Posterior cingulate gyrus (tissue), 11 donors: ENCODE data around the gene FOXB2.
"Not testable (repeated sequence)": the region's sequence is repeated elsewhere in the genome, so short reads cannot be mapped to it uniquely, and the experiment has no call there.

Source experiments
- DNase-seq, 10 donors: peaks; one replicate each; pipeline versions ENCODE4 v3.0.0 to v3.0.0-alpha.2; 2020 to 2021; ENCODE audit warnings: mixed read lengths in 3 of 10
- intact Hi-C: fragments of 100-400 bp; cut with DNase I; formaldehyde crosslinking; loops from one replicate; pipeline ENCODE4 v1.15.1; 2023

The FOXB2 gene

DNA sequence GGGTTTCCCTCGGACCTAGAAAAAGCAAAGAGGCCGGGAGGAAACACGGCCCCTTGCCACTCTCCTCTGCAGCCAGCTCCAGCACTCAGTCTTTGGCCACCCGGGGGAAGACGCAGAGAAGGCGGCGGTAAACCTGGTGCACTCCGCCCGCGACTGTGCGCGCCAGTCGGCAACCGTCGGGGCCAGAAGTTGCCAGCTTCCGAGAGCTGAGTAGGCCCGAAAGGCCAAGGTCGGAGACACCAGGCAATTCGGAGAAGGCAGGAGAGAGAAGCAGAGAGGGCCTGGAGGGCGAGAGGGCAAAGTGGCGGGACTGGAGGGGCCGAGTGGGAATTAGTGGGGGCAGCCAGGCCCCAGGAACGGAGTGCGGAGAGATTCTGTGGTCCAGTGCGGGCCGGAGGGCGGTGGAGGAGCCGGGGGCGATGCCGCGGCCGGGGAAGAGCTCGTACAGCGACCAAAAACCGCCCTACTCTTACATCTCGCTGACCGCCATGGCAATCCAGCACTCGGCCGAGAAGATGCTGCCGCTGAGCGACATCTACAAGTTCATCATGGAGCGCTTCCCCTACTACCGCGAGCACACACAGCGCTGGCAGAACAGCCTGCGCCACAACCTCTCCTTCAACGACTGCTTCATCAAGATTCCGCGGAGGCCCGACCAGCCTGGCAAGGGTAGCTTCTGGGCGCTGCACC lies at the start of gene FOXB2:
FOXB2 (plus strand) TSS at position 420 of the 690 bp plus-strand sequence; CDS start at position 420, 0 bp downstream.
- DNase-seq, result no peak
- intact Hi-C loops, result no loop called here

DNA sequence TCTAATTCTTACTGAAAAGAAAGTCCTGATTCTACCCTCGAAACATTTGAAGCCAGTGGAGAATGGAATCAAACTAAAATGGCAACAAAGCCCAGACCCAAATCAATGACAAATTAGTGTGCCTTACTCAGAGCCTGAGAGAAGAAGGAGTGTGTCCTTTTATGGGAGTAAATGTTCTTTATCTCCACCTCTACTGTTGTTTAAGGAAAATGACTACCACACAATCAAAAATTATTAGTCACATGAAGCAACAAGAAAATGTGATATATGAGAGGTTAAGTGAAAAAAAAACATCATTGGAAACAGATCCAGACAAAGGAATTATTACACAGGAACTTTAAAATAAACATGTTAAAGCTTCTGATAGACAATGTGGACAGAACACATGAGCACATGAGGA lies 49.7 kb upstream of the FOXB2 start:
- DNase-seq, result no peak
- intact Hi-C loops, result no loop called here

DNA sequence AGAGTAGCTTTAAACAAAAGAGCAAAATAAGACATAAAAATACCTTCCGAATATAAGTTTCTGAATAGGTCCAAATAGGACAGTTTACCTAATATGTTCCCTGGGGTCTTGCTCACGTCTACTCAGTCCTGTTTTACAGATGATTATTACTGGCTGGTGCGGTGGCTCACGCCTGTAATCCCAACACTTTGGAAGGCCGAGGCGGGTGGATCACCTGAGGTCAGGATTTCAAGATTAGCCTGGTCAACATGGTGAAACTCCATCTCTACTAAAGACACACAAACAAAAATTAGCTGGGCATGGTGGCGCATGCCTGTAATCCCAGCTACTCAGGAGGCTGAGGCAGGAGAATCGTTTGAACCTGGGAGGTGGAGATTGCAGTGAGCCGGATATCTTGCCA lies 40.6 kb upstream of the FOXB2 start:
- intact Hi-C loops, DNase-seq: not testable (repeated sequence)

DNA sequence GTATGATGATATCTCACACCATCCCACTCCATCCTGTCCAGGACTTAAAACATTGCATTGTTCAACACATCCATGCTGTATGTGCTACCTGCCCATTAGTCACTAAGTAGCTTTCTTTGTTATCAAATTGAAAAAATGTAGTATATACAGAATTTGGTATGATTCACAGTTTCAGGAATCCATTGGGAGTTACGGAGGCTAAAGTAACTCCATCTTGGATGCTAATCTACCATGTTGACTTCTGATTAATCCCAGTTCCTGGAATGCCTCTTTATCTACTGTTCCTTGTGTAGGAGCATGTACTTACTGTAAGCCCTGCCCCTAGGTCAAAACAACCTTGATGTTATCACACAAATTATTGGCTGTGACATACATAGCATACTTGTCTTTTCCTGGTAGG lies 38.9 kb upstream of the FOXB2 start:
- intact Hi-C loops, result loop anchor here (10.0 kb wide), 1 partner anchor 86 kb away; no protein-coding TSS in a partner anchor
- DNase-seq, result no peak

DNA sequence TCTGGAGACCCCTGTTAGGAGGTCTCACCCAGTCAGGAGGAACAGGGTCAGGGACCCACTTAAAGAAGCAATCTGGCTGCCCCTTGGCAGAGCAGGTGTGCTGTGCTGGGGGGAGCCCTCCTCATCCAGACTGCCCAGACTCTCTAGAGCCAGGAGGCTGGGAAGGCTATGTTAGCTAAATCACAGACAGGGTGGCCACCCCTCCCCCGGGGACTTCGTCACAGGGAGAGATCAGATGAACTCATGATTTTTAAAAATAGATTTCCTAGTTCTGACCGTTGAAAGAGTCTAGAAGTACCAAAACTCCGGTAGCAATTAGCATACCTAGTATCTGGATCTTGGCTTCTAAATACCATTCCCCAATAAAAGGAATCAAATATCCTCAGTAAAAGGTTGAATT lies 35.0 kb upstream of the FOXB2 start:
- no peak for DNase-seq
- intact Hi-C loops, result loop anchor here (10.0 kb wide), 1 partner anchor 90 kb away; no protein-coding TSS in a partner anchor

DNA sequence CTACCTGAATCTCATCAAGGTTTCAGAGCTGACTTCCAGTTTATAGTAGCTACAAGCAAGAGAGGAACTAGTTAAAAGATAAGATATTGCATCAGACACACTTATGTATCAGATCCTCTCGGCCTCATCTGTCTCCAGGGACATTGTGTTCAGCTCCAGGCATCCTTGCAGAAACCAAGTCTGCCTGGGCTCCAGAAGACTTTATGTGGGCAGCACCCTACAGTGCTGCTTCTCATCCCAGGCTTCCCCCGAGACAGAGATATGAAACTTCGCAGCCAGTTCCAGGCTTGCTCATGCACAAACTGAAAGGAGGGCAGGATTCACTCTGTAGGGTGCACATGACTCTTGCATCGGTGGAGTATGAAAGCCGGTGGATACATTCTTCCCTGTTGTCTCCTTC lies 33.9 kb upstream of the FOXB2 start:
- peak in 1 of 10 donors; percentile 20 for DNase-seq
- intact Hi-C loops, result loop anchor here (10.0 kb wide), 1 partner anchor 91 kb away; no protein-coding TSS in a partner anchor

DNA sequence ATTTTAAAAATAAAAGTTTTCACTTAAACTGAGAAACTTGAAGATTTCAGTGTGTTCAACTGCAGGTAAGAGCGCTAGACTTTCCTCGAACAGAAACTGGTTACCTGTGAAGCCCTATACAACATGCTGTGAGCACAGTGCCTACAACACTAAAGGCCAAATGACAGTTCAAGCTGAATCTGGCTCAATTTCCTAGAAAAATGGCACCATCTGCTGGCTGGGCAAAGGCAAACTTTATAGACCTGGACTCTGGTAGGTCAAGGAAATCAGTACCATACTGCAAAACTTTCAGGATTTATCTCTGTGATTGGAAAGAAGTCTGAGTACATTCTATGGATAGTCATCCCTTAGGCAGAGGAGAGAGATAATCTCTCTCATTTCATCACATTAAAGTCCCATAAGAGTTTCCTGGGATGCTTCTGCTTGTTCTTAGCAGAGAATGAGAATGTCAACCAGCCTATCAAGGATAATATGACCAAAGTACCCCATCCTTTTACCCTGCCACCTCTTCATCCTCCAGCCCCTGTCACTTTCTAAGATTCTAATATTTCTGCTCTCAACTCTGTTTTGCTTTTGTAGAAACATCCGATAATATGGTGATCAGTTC lies 31.8 kb upstream of the FOXB2 start:
- intact Hi-C loops, result loop anchor here (1.0 to 10.0 kb wide), 3 partner anchors 93 to 231 kb away; no protein-coding TSS in a partner anchor
- DNase-seq, result peak in 5 of 10 donors; percentile 45 to 83 (median 66)

DNA sequence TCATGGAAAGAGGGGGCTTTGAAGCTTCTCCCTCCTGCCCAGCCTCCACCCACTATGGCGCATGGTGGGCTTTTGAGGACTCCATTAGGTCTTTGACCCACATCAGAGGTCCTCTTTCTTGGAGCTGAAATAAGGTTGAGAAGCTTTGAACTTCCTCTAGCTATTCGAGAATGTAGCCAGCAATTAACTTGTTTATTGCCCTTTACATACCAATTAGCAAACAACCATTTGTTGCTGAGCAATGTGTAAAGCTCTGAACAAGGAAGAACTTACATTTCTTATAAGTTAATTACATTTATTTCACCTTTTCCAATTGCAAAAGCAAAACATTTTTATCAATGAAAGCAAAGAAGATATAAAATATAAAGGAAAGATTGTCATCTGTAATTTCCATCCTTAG lies 30.5 kb upstream of the FOXB2 start:
- DNase-seq, result no peak
- intact Hi-C loops, result loop anchor here (2.0 to 10.0 kb wide), 2 partner anchors 94 to 232 kb away; no protein-coding TSS in a partner anchor

DNA sequence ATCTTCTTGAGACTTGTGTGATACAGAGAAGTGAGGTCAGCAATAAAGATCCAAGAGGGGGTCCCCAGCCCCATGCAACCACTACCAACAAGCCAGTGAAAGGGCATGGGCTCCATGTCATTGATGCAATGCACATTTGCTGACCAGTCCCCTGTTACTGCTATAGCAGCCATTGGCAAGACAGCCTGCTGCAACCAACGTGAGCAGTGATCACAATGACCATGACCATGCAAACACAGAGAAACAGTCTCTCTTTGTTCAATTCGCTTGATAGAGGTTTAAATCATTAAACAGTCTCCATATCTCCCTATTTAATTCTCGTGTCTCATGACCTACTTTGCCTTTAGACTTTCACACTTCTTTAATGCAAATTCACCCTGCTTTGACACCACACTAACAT lies 30.0 kb upstream of the FOXB2 start:
- DNase-seq, result peak in 1 of 10 donors; percentile 21
- intact Hi-C loops, result loop anchor here (2.0 to 10.0 kb wide), 2 partner anchors 95 to 233 kb away; no protein-coding TSS in a partner anchor

DNA sequence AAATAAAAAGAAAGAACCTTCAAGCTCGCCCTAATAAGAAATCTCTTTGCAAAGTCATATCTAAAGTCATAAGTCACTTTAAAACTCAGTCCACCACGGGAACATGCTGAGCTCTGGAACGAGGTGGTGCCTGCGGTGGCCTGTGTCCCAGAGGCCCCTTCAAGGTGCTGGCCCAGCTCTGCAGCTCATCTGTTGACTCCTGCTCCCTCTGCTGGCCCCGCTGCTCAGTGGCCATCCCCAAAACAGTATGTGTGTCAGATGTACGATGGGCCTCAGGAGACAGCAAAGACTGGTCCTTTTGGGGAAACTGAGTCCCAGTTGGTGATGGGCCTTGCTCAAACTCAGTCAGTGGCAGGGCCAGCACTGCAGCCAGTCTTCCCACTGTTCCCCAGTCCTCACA lies 22.8 kb upstream of the FOXB2 start:
- intact Hi-C loops, result loop anchor here (5.0 to 10.0 kb wide), 2 partner anchors 549 to 592 kb away; no protein-coding TSS in a partner anchor
- peak in 8 of 10 donors; percentile 25 to 92 (median 60) for DNase-seq

DNA sequence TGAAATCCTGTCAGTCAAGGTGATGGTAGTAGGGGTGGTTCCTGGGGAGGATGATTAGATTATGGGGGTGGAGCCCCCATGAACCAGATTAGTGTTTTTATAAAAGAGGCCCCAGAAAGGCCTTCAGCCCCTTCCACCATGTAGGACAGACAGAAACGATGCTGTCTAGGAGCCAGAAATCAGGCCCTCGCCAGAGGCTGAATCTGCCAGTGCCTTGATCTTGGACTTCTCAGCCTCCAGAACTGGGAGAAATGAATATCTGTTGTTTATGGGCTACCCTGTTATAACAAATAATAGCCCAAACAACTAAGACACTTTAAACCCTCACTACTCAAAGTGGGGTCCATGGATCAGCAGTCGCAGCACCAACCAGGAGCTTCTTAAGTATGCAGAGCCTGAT lies 20.2 kb upstream of the FOXB2 start:
- no peak for DNase-seq
- intact Hi-C loops, result loop anchor here (5.0 to 10.0 kb wide), 2 partner anchors 552 to 594 kb away; no protein-coding TSS in a partner anchor

DNA sequence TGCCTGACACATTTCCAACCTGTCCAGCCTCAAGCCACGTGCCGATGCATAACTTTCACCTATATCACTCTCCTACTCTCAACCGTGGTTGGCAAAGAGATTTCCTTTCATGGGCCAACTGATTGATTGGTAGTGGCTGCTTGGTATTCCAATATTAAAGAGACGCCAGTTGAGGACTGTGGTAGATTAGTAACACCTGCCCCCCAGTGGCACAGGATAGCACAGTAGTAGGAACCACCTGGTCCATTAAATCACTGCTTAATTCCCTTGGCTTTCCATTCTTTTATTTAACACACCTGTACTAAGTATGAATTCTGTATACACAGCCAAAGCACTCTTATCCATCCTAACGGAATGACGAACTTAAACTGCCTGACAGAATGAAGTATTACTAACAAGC lies 19.1 kb upstream of the FOXB2 start:
- intact Hi-C loops, result no loop called here
- DNase-seq, result no peak

DNA sequence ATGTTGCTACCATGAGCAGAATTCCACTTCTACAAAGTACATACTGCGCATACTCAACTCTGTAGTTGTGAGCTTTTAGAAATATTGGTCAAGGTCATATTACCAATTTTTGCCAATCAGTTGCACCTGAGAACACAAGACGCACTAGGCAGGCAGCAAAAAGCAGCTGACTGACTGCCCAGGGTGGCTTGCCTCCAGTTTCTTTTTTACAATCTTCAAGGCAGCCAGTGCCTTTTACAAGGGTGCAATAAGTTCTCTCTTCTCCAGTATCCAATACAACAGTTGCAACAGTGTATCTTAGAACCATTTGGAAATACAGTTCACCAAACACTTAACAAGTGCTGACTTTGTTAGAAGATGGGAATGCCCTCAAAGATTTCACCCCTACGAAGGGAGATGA lies 16.1 kb upstream of the FOXB2 start:
- DNase-seq, result no peak
- intact Hi-C loops, result no loop called here

DNA sequence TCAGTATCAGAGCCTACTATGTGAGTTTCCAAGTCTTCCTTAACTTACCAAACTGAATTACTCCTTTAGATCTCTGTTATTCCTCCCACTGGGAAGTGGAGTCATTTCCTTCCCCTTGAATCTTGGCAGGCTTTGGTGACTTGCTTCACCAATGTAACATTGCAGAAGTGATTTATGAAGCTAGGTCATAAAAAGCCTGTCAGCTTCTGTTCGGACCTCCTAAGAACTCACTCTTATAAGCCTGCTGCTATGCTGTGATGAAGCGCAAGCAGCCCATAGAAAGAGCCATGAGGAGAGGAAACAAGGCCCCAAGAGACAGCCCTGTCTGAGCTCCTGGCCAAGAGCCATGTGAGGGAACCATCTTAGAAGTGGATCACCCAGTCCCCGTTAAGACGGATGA lies 14.2 kb upstream of the FOXB2 start:
- intact Hi-C loops, result no loop called here
- DNase-seq, result no peak

DNA sequence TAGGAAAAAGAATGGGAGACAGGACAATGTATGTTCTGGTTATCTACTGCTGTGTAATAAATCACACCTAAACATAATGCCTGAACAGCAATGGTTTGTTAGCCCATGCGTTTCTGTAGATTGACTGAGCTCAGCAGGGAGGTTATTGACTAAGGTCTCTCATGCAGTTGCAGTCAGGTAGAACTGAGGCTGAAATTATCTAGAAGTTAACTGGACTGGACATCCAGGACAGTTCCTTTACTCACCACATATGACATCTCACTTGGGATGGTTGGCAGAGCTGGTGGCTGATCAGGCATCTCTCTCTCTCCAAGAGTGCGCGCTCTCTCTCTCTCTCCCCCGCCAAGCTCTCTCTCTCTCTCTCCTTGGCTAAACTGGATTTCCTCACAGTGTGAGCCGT lies 8.9 kb upstream of the FOXB2 start:
- intact Hi-C loops, result no loop called here
- no peak for DNase-seq

DNA sequence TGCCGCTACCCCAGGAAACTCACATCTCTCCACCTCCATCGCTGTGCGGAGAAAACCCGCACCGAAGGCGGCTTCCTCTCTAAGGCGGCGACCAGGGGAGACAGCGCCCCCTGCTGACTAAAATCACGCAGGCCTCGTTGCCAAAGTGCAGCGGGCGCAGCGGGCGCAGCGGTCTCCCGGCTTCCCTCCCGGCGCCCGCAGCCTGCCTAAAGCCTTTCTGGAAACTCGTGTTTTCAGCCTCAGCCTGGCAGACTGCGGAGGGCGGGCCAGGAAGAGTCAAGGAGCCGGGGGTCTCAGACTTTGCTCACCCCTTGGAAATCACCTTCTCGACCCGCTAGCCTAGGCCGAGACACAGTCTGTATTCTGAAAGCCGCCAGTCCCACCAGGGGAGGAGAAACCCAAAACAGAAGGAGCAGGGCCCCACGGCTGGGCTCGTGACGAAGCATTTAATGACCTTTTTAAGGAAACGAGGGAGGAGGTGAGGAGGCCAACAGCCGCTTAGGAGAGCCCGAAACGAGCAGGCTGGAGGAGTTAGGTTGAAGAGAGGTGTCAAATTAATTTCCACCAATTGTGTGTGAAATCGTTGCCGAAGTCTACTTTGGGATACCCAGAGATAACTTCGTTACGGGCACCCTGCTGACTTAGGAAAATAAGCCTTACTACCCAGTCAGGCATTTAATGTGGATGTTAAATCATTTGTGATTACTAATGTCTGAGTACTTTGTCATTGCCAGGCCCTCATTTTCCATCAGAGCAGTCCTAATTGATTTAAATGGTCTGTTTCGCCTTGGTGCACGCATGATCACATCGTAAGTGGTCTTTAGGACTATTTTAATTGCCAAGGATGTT lies 7.3 kb upstream of the FOXB2 start:
- intact Hi-C loops, result no loop called here
- peak in 6 of 10 donors; percentile 44 to 90 (median 64) for DNase-seq

DNA sequence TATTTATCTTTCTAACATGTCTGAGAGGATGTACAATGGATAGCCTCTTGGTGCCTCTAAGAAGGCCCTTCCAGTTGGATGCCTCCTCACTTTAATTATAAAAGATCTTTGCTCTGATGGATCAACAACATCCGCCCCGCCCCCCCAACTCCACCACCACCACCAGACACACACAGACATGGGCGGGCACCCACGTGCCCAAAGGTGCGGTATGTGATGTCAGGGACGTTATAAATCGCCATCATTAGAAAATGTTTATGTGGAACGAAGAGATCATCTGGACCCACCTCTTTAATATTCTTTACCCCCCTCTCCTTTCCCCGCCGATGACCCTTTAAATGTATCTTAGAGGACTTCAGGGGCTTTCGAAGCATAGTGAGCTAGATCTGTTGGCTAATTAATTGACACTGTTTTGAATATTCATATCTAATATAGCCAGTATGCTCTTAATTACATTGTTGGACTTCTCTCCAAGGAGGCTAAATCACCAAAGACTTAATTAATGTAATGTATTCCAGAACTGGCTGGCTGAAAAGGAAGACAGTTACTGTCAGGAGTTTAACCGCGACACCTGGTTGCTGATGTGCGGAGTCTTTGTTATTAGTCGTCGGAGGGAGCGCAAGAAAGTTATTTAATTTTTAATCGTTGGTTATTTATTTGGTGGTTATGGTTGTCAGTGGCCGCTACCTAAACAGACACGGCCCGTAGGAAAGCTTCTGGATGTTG lies 6.1 kb upstream of the FOXB2 start:
- intact Hi-C loops, result no loop called here
- DNase-seq, result no peak

DNA sequence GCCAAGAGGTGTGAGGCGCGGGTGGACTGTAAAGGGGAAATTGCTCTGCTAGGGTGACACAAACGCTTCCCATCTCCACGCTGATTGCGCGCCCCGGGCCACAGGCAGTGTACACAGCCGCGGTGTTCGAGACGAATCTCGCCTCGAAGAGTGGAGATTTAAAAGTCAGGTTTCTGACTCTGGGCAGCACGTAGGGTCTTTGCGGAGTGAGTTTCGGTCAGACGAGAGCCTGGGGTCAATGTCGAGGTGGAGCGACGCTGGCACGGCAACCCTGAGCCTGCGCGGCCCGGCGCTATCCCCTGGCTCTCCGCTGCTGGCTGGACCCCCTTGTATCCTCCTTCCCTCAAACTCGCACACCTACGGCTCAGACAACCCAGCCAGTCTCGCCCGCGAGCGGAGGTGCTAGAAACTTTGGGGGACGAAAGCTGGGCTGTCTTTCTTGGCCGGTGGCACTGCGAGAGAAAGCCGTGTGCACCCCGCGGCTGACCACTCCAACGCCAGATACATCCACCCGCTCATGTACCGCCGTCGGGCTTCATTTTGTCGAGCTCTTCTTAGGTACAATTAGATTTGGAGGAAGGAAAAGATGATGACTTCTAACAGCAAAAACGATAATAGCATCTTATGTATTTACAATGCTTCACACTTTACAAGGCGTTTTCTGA lies 5.4 kb upstream of the FOXB2 start:
- intact Hi-C loops, result no loop called here
- DNase-seq, result no peak

DNA sequence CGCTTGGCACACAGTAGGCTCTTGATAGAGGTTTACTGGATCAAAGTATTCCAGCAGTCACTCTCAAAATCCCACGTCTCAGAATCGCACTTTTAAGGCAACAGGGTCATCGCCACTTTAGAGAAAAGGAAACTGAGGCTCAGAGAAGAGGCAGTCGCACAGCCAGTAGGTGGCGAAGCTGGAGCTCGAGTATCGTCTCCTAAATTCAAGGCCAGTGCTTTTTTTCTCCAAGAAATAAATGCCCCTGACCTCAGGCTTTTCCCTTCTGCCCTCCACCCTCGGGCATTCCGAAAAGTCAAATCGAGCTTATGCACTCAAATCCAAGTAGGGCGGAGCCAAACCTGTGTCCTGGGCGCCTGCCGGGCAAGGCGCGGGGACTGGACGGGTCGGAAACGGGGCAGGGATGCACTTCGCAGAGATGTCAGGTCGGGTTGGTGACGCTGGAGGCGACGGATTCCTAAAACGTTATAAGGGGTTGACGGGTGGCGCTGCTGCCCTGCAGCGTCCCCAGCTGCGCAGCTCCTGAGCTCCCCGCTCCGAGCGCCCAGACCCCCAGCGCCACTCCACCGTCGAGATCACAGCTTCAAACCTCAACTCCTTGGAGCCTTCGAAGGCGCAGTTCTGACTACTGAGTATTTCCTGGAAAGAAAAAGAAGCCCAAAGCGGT lies 4.7 kb upstream of the FOXB2 start:
- intact Hi-C loops, result no loop called here
- peak in 1 of 10 donors; percentile 67 for DNase-seq
